ENCODE measurements around the gene CYSLTR2. TPM values are rescaled to one million over a fixed set of nuclear protein-coding genes. Genes with fewer than 3 reads are reported as not detected.

Gene CYSLTR2
- total RNA-seq, 1 experiment from 2014 or later: not detected

- ChIA-PET CTCF (interaction anchor here (0.7 kb wide), 1 partner anchor 140 kb away, joined by 3 read pairs; no protein-coding TSS in a partner anchor), POLR2A (no interaction called here)
- peaks cover 15% of the 10 kb centered on the region for H3K27me3 Mint-ChIP-seq (ENCODE audit: low read depth)
- no peak for ATAC-seq
- DNase-seq (ENCODE audit: low spot score): no peak
- no peak overlapping the region for H3K4me3 Mint-ChIP-seq
- TF ChIP-seq NR3C1 (CRISPR knock-in tag; conservative IDR thresholded peaks at IDR 0.05; ENCODE audit: low read depth) (no peak), TEAD1 (CRISPR knock-in tag; IDR thresholded peaks at IDR 0.05) (no peak), ZNF532 (CRISPR knock-in tag; IDR thresholded peaks at IDR 0.05; ENCODE audit: borderline replicate concordance) (no peak), ATF6 (CRISPR knock-in tag; IDR thresholded peaks at IDR 0.05) (no peak), STAT6 (CRISPR knock-in tag; conservative IDR thresholded peaks at IDR 0.05; ENCODE audit: low read depth) (no peak), ZNF317 (CRISPR knock-in tag; IDR thresholded peaks at IDR 0.05; ENCODE audit: borderline replicate concordance, low read depth) (no peak), KAT7 (CRISPR knock-in tag; IDR thresholded peaks at IDR 0.05; ENCODE audit: borderline replicate concordance) (no peak)
- peaks cover 7% of the 10 kb centered on the region for H3K9me3 Mint-ChIP-seq
- H3K36me3 Mint-ChIP-seq: no peaks in the 10 kb centered on the region
- no peak overlapping the region for H3K27ac Mint-ChIP-seq
- H3K4me1 Mint-ChIP-seq: peaks cover 44% of the 10 kb centered on the region
Measured at GRCh38 chr13:48735571-48735970, 81.8 kb downstream of the CYSLTR2 start.

GRCh38 chr13:48737689-48738088, 84.0 kb downstream of the CYSLTR2 start:
- peaks cover 29% of the 10 kb centered on the region for H3K4me1 Mint-ChIP-seq
- no peak overlapping the region for H3K27ac Mint-ChIP-seq
- ChIA-PET POLR2A (no interaction called here), CTCF (interaction anchor here (1.8 kb wide), 1 partner anchor 31 kb away, joined by 10 read pairs; no protein-coding TSS in a partner anchor)
- DNase-seq (ENCODE audit: low spot score): no peak
- TF ChIP-seq ATF3 (CRISPR knock-in tag; conservative IDR thresholded peaks at IDR 0.05) (no peak), ZNF121 (CRISPR knock-in tag; IDR thresholded peaks at IDR 0.05) (no peak), ZNF416 (CRISPR knock-in tag; IDR thresholded peaks at IDR 0.05) (no peak)
- no peaks in the 10 kb centered on the region for H3K27me3 Mint-ChIP-seq (ENCODE audit: low read depth)
- no peak for ATAC-seq
- H3K4me3 Mint-ChIP-seq: no peak overlapping the region
- H3K9me3 Mint-ChIP-seq: peaks cover 7% of the 10 kb centered on the region
- no peaks in the 10 kb centered on the region for H3K36me3 Mint-ChIP-seq

GRCh38 chr13:48738311-48738710, 84.6 kb downstream of the CYSLTR2 start:
- Mint-ChIP-seq H3K27me3 (ENCODE audit: low read depth) (no peaks in the 10 kb centered on the region), H3K36me3 (no peaks in the 10 kb centered on the region), H3K4me3 (no peak overlapping the region), H3K4me1 (peaks cover 29% of the 10 kb centered on the region), H3K9me3 (peaks cover 6% of the 10 kb centered on the region), H3K27ac (no peak overlapping the region)
- POLR2A ChIA-PET: no interaction called here
- DNase-seq (ENCODE audit: low spot score): no peak
- ATAC-seq: peak; percentile 47
- CTCF ChIA-PET: interaction anchor here (1.1 to 1.8 kb wide), 2 partner anchors 12 to 31 kb away, joined by 4 to 10 read pairs; no protein-coding TSS in a partner anchor
- TF ChIP-seq ZNF281 (CRISPR knock-in tag; IDR thresholded peaks at IDR 0.05): no peak
- no peak for TF ChIP-seq ARID4B (CRISPR knock-in tag; IDR thresholded peaks at IDR 0.05; ENCODE audit: borderline replicate concordance)
- TF ChIP-seq ZNF219 (CRISPR knock-in tag; IDR thresholded peaks at IDR 0.05; ENCODE audit: borderline replicate concordance): no peak

Data from WTC11 (cell line).